Measurements from ENCODE around the gene NUMA1. TPM values are rescaled to one million over a fixed set of nuclear protein-coding genes. Genes with fewer than 3 reads are reported as not detected.

Gene NUMA1
- total and polyA plus RNA-seq, 2 of the 8 experiments (the other 6 are each of a cell fraction or from before 2014, with no cell fraction given): 101 to 107 TPM

- FAIRE-seq (peak; percentile 19), DNase-seq (ENCODE audit: low read depth in 1 of 2, low spot score in 2 of 2) (peak in 1 of 2 experiments; percentile 52)
- Histone ChIP-seq H2BK20ac (ENCODE audit: low read length) (no peak overlapping the region), H3K23ac (ENCODE audit: insufficient read length) (no peak overlapping the region), H3K36me3 (ENCODE audit: control insufficient read depth in 2 of 4, insufficient read depth in 4 of 4, low read length in 3 of 4) (peaks cover 0 to 9% (median 4%) of the 10 kb centered on the region in 4 experiments; a peak in 4 of 8 replicates), H2BK120ac (replicated peaks; ENCODE audit: low read depth, low read length) (no peak overlapping the region), H4K8ac (ENCODE audit: extremely low read depth, insufficient read depth, low read length) (no peak overlapping the region), H2AFZ (ENCODE audit: low read length) (no peak overlapping the region), H2BK5ac (ENCODE audit: low read depth, low read length) (no peak overlapping the region), H3K14ac (ENCODE audit: insufficient read length) (no peak overlapping the region), H3K9me3 (ENCODE audit: insufficient read depth in 2 of 2, low read depth in 1 of 2, low read length in 1 of 2) (no peaks in the 10 kb centered on the region), H4K20me1 (replicated peaks in 1 of 2; ENCODE audit: control insufficient read depth in 1 of 2, insufficient read depth in 2 of 2, low read length in 2 of 2) (peaks cover 0 to 4% of the 10 kb centered on the region in 2 experiments), H4K5ac (ENCODE audit: insufficient read length, low read depth, low read length) (no peak overlapping the region), H3K56ac (replicated peaks; ENCODE audit: insufficient read length, low read depth, low read length) (no peak overlapping the region), H3K79me1 (ENCODE audit: low read depth, low read length) (no peaks in the 10 kb centered on the region), H3K27ac (ENCODE audit: low read depth, low read length) (no peak overlapping the region), H3K79me2 (ENCODE audit: control insufficient read depth in 1 of 2, insufficient read depth in 2 of 2, low read length in 2 of 2) (no peaks in the 10 kb centered on the region), H3K4me3 (ENCODE audit: extremely low read depth in 1 of 4, insufficient read depth in 2 of 4, low read depth in 3 of 4, low read length in 4 of 4) (no peak overlapping the region), H4K91ac (replicated peaks; ENCODE audit: insufficient read length, low read length) (no peak overlapping the region), H3K4ac (replicated peaks; ENCODE audit: insufficient read length, low read depth, low read length) (no peak overlapping the region), H3K23me2 (ENCODE audit: low read depth, low read length) (no peaks in the 10 kb centered on the region), H3K4me1 (replicated peaks in 1 of 4; ENCODE audit: control insufficient read depth in 3 of 4, insufficient read depth in 4 of 4, low read length in 3 of 4) (no peaks in the 10 kb centered on the region), H2BK12ac (ENCODE audit: low read depth, low read length) (no peak overlapping the region), H2AK5ac (ENCODE audit: low read depth, low read length) (no peak overlapping the region), H3K18ac (ENCODE audit: extremely low read depth, low read length) (no peak overlapping the region), H2BK15ac (ENCODE audit: low read length) (no peak overlapping the region), H3K27me3 (replicated peaks in 1 of 4; ENCODE audit: control insufficient read depth in 3 of 4, extremely low read depth in 1 of 4, insufficient read depth in 3 of 4, low read length in 3 of 4) (no peaks in the 10 kb centered on the region), H3K9ac (replicated peaks in 1 of 4; ENCODE audit: extremely low read depth in 1 of 4, low read depth in 3 of 4, low read length in 3 of 4) (no peak overlapping the region), H3K4me2 (ENCODE audit: insufficient read depth in 1 of 2, low read depth in 2 of 2, low read length in 2 of 2) (no peak overlapping the region)
- TF ChIP-seq RAD21 (IDR thresholded peaks at IDR 0.05 in 1 of 2, conservative IDR thresholded peaks at IDR 0.05 in 1 of 2; ENCODE audit: low read depth in 2 of 2, low read length in 2 of 2) (peak; percentile 51 to 62), CTCF (IDR thresholded peaks at IDR 0.05; ENCODE audit: control extremely low read depth in 1 of 3, insufficient read depth in 1 of 3, low read depth in 1 of 3, low read length in 3 of 3) (peak in 2 of 3 experiments; percentile 58 to 60; a peak in 3 of 4 replicates), MAFK (IDR thresholded peaks at IDR 0.05; ENCODE audit: low read depth, low read length) (no peak)
- WGBS, 2 experiments (ENCODE audit: extremely low coverage in 1 of 2, insufficient coverage in 1 of 2, insufficient read length in 1 of 2, insufficient replicate concordance in 2 of 2, low coverage in 1 of 2, low lambda C conversion rate in 2 of 2, missing lambda C conversion rate in 1 of 2): 83% methylated on average over 7 of the region's 7 CpGs; no CpG with 5 or more reads in 1 of the 2 experiments
- ChIA-PET CTCF (ENCODE audit: partially characterized antibody) (interaction anchor here (0.6 to 4.8 kb wide), 38 partner anchors 8 to 477 kb away, joined by 3 to 54 read pairs (median 4); partner anchors contain the start of gene IL18BP), POLR2A (ENCODE audit: partially characterized antibody) (interaction anchor here (0.7 to 1.8 kb wide), 3 partner anchors 9 to 22 kb away, joined by 3 to 4 read pairs (median 3); no protein-coding TSS in a partner anchor)
These were observed 102.5 kb downstream of the NUMA1 start for GRCh38 chr11:71977743-71978418.
